Tibial nerve (tissue), 4 donors: ENCODE measurements around the gene CDK16.

Source experiments
- CTCF ChIP-seq, 5 experiments: fragments of 200-600 bp in 3 of 5; fragments of 450-650 bp in 2 of 5; sonication (generic) in 3 of 5; IDR thresholded peaks; one replicate each; pipeline ENCODE4 v1.5.1; 2016 to 2019; ENCODE audit warnings: antibody characterized with exemption in 5 of 5, mild to moderate bottlenecking in 3 of 5, moderate library complexity in 2 of 5
- EP300 ChIP-seq, 2 donors: sonication (generic); formaldehyde crosslinking; IDR thresholded peaks; one replicate each; pipeline ENCODE4 v1.6.1; 2017; ENCODE audit warnings: antibody characterized with exemption in 2 of 2, mild to moderate bottlenecking in 1 of 2
- POLR2A ChIP-seq, 2 donors: fragments of 450-650 bp; IDR thresholded peaks; one replicate each; pipeline ENCODE4 v1.6.1; 2017; ENCODE audit warnings: antibody characterized with exemption in 2 of 2, mild to moderate bottlenecking in 2 of 2, moderate library complexity in 2 of 2

- TF ChIP-seq CTCF (IDR thresholded peaks at IDR 0.05) (no peak), POLR2A (IDR thresholded peaks at IDR 0.05) (no peak), EP300 (IDR thresholded peaks at IDR 0.05) (no peak)
These were observed 16.1 kb downstream of the CDK16 start for GRCh38 chrX:47234583-47234982.
